H1 (cell line): ENCODE measurements around the gene VWF. TPM values are rescaled to one million over a fixed set of nuclear protein-coding genes. Genes with fewer than 3 reads are reported as not detected.

Source experiments
- CTCF ChIA-PET: fragments of 300-600 bp; sonication (Branson Sonifier 250); formaldehyde crosslinking; loops from one replicate; lab custom pipeline; 2021; ENCODE audit not compliant: partially characterized antibody; lab: Charles Lee
- POLR2A ChIA-PET: fragments of 300-600 bp; sonication (Branson Sonifier 250); formaldehyde crosslinking; loops from one replicate; lab custom pipeline; 2021; ENCODE audit warnings: inconsistent platforms; ENCODE audit not compliant: partially characterized antibody; lab: Charles Lee
- DNase-seq, 2 experiments: peaks; one replicate each; pipeline versions ENCODE4 v3.0.0 to v3.0.0-alpha.2; 2010 to 2022; ENCODE audit warnings: low spot score in 2 of 2, low read depth in 1 of 2, mixed read lengths in 1 of 2
- FAIRE-seq: peaks from 2 replicates; lab custom pipeline; 2011; peaks lifted over from hg19 to GRCh38; lab: Jason Lieb, UNC
- H2AFZ ChIP-seq: 2 replicates; pipeline ENCODE4 v1.8.1; 2012; ENCODE audit warnings: low read length, inconsistent platforms
- H2AK5ac ChIP-seq: 2 replicates; pipeline ENCODE4 v1.6.1; 2013; ENCODE audit warnings: low read depth, low read length
- H2BK120ac ChIP-seq: replicated peaks from 2 replicates; pipeline ENCODE3; 2013; ENCODE audit warnings: low read depth, low read length, inconsistent platforms
- H2BK12ac ChIP-seq: 2 replicates; pipeline ENCODE4 v1.6.1; 2013; ENCODE audit warnings: low read depth, low read length
- H2BK15ac ChIP-seq: 2 replicates; pipeline ENCODE4 v1.6.1; 2013; ENCODE audit warnings: low read length
- H2BK20ac ChIP-seq: 2 replicates; pipeline ENCODE4 v1.6.1; 2013; ENCODE audit warnings: low read length
- H2BK5ac ChIP-seq: 2 replicates; pipeline ENCODE4 v1.6.1; 2013; ENCODE audit warnings: low read depth, low read length
- H3K14ac ChIP-seq: 2 replicates; pipeline ENCODE4 v1.6.1; 2013; ENCODE audit warnings: inconsistent platforms; ENCODE audit not compliant: insufficient read length
- H3K18ac ChIP-seq: 2 replicates; pipeline ENCODE4 v1.6.1; 2013; ENCODE audit warnings: low read length; ENCODE audit errors: extremely low read depth
- H3K23ac ChIP-seq: 2 replicates; pipeline ENCODE4 v1.6.1; 2013; ENCODE audit warnings: inconsistent platforms; ENCODE audit not compliant: insufficient read length
- H3K23me2 ChIP-seq: 2 replicates; pipeline ENCODE4 v1.6.1; 2013; ENCODE audit warnings: low read depth, low read length
- H3K27ac ChIP-seq: 2 replicates; pipeline ENCODE4 v1.6.1; 2011; ENCODE audit warnings: low read depth, low read length, inconsistent platforms
- H3K27me3 ChIP-seq, 4 experiments: replicated peaks in 1 of 4; 1 replicate in 1 of 4; 2 replicates in 3 of 4; pipeline versions ENCODE4 v1.6.1 to v1.8.1; 2011 to 2013; ENCODE audit warnings: low read length in 3 of 4, mild to moderate bottlenecking in 3 of 4, inconsistent platforms in 2 of 4, mixed read lengths in 2 of 4, moderate library complexity in 1 of 4; ENCODE audit not compliant: control insufficient read depth in 3 of 4, insufficient read depth in 3 of 4; ENCODE audit errors: extremely low read depth in 1 of 4
- H3K36me3 ChIP-seq, 4 experiments: 2 replicates each; pipeline versions ENCODE4 v1.6.1 to v1.8.1; 2011 to 2013; ENCODE audit warnings: mild to moderate bottlenecking in 4 of 4, low read length in 3 of 4, moderate library complexity in 2 of 4, control low read depth in 1 of 4, inconsistent platforms in 1 of 4; ENCODE audit not compliant: insufficient read depth in 4 of 4, control insufficient read depth in 2 of 4
- H3K4ac ChIP-seq: replicated peaks from 2 replicates; pipeline ENCODE3; 2013; ENCODE audit warnings: low read length, low read depth, mixed read lengths, inconsistent platforms; ENCODE audit not compliant: insufficient read length
- H3K4me1 ChIP-seq, 4 experiments: replicated peaks in 1 of 4; 1 replicate in 1 of 4; 2 replicates in 3 of 4; pipeline versions ENCODE4 v1.6.1 to v1.8.1; 2011 to 2013; ENCODE audit warnings: low read length in 3 of 4, inconsistent platforms in 2 of 4, mixed read lengths in 1 of 4; ENCODE audit not compliant: insufficient read depth in 4 of 4, control insufficient read depth in 3 of 4
- H3K4me2 ChIP-seq, 2 experiments: 2 replicates each; pipeline versions ENCODE4 v1.6.1 to v1.8.1; 2011 to 2013; ENCODE audit warnings: low read depth in 2 of 2, low read length in 2 of 2, control low read depth in 1 of 2, inconsistent platforms in 1 of 2, mild to moderate bottlenecking in 1 of 2; ENCODE audit not compliant: insufficient read depth in 1 of 2
- H3K4me3 ChIP-seq, 4 experiments: fragments of 200-600, 300-600 bp in 1 of 4; sonication (generic), shearing (Covaris generic), sonication (Bioruptor Twin) in 1 of 4; 2 replicates each; pipeline versions ENCODE4 v1.5.1 to v1.8.1; 2011 to 2016; ENCODE audit warnings: low read length in 4 of 4, low read depth in 3 of 4, control low read depth in 2 of 4, inconsistent platforms in 2 of 4, mild to moderate bottlenecking in 2 of 4, mixed read lengths in 1 of 4, moderate library complexity in 1 of 4; ENCODE audit not compliant: insufficient read depth in 2 of 4; ENCODE audit errors: extremely low read depth in 1 of 4
- H3K56ac ChIP-seq: replicated peaks from 2 replicates; pipeline ENCODE3; 2013; ENCODE audit warnings: low read depth, mild to moderate bottlenecking, mixed read lengths, low read length, inconsistent platforms; ENCODE audit not compliant: insufficient read length
- H3K79me1 ChIP-seq: 2 replicates; pipeline ENCODE4 v1.6.1; 2013; ENCODE audit warnings: low read depth, low read length, control low read depth
- H3K79me2 ChIP-seq, 2 experiments: 2 replicates each; pipeline versions ENCODE4 v1.6.1 to v1.8.1; 2012 to 2013; ENCODE audit warnings: low read length in 2 of 2, mild to moderate bottlenecking in 2 of 2, inconsistent platforms in 1 of 2; ENCODE audit not compliant: insufficient read depth in 2 of 2, control insufficient read depth in 1 of 2
- H3K9ac ChIP-seq, 4 experiments: replicated peaks in 1 of 4; 1 replicate in 1 of 4; 2 replicates in 3 of 4; pipeline versions ENCODE4 v1.6.1 to v1.8.1; 2011 to 2013; ENCODE audit warnings: low read depth in 3 of 4, low read length in 3 of 4, control low read depth in 2 of 4, mild to moderate bottlenecking in 2 of 4, moderate library complexity in 2 of 4, inconsistent platforms in 1 of 4; ENCODE audit errors: extremely low read depth in 1 of 4
- H3K9me3 ChIP-seq, 2 experiments: 2 replicates each; pipeline versions ENCODE4 v1.6.1 to v1.8.1; 2012 to 2013; ENCODE audit warnings: mild to moderate bottlenecking in 2 of 2, moderate library complexity in 2 of 2, control low read depth in 1 of 2, inconsistent platforms in 1 of 2, low read depth in 1 of 2, low read length in 1 of 2, mixed read lengths in 1 of 2; ENCODE audit not compliant: insufficient read depth in 2 of 2
- H4K20me1 ChIP-seq, 2 experiments: replicated peaks in 1 of 2; 2 replicates each; pipeline versions ENCODE3 to v1.8.1; 2011 to 2013; ENCODE audit warnings: inconsistent platforms in 2 of 2, low read length in 2 of 2, mild to moderate bottlenecking in 1 of 2; ENCODE audit not compliant: insufficient read depth in 2 of 2, control insufficient read depth in 1 of 2
- H4K5ac ChIP-seq: 2 replicates; pipeline ENCODE4 v1.6.1; 2013; ENCODE audit warnings: low read length, low read depth, mixed read lengths, inconsistent platforms; ENCODE audit not compliant: insufficient read length
- H4K8ac ChIP-seq: 2 replicates; pipeline ENCODE4 v1.8.0; 2013; ENCODE audit warnings: mild to moderate bottlenecking, moderate library complexity, low read length, inconsistent platforms; ENCODE audit not compliant: insufficient read depth; ENCODE audit errors: extremely low read depth
- H4K91ac ChIP-seq: replicated peaks from 2 replicates; pipeline ENCODE3; 2013; ENCODE audit warnings: low read length, mixed read lengths, inconsistent platforms; ENCODE audit not compliant: insufficient read length
- ATF3 ChIP-seq: IDR thresholded peaks from 2 replicates; pipeline ENCODE4 v1.6.1; 2011; ENCODE audit warnings: low read depth, mild to moderate bottlenecking, low read length; ENCODE audit not compliant: insufficient read depth
- BACH1 ChIP-seq: IDR thresholded peaks from 2 replicates; pipeline ENCODE4 v1.6.1; 2012; ENCODE audit warnings: low read length, improper control_type of control experiment
- CREB1 ChIP-seq: IDR thresholded peaks from 2 replicates; pipeline ENCODE4 v1.6.1; 2012; ENCODE audit warnings: inconsistent platforms
- FOSL1 ChIP-seq: IDR thresholded peaks from 2 replicates; pipeline ENCODE4 v1.6.1; 2011; ENCODE audit warnings: mild to moderate bottlenecking, low read depth, low read length, moderate library complexity; ENCODE audit not compliant: insufficient read depth
- KDM1A ChIP-seq: fragments of 200-600, 300-600 bp; sonication (generic); IDR thresholded peaks from 2 replicates; pipeline ENCODE4 v1.7.1; 2016; ENCODE audit warnings: mild to moderate bottlenecking, low read length, borderline replicate concordance
- KDM4A ChIP-seq: IDR thresholded peaks from one replicate; pipeline ENCODE4 v1.7.1; 2012; ENCODE audit warnings: low read depth, mild to moderate bottlenecking, moderate library complexity, low read length, inconsistent platforms; ENCODE audit not compliant: severe bottlenecking
- MAFK ChIP-seq: IDR thresholded peaks from 2 replicates; pipeline ENCODE4 v1.6.1; 2012; ENCODE audit warnings: low read depth, mild to moderate bottlenecking, improper control_type of control experiment, low read length
- MAX ChIP-seq: IDR thresholded peaks from 2 replicates; pipeline ENCODE4 v1.6.1; 2012; ENCODE audit warnings: inconsistent platforms
- NANOG ChIP-seq: IDR thresholded peaks from 2 replicates; pipeline ENCODE4 v1.6.1; 2011; ENCODE audit warnings: low read length, low read depth, mild to moderate bottlenecking, inconsistent platforms; ENCODE audit not compliant: insufficient read depth, poor library complexity, severe bottlenecking
- RFX5 ChIP-seq: IDR thresholded peaks from 2 replicates; pipeline ENCODE4 v1.6.1; 2011; ENCODE audit warnings: low read depth, low read length, improper control_type of control experiment, borderline replicate concordance
- SAP30 ChIP-seq: fragments of 300-600 bp; sonication (generic); IDR thresholded peaks from 2 replicates; pipeline ENCODE4 v1.7.1; 2012; ENCODE audit warnings: low read length, moderate library complexity, mild to moderate bottlenecking, inconsistent platforms; ENCODE audit not compliant: insufficient read depth, insufficient replicate concordance
- SIX5 ChIP-seq: IDR thresholded peaks from 2 replicates; pipeline ENCODE4 v1.6.1; 2011; ENCODE audit warnings: mild to moderate bottlenecking, low read depth, low read length
- YY1 ChIP-seq: IDR thresholded peaks from 2 replicates; pipeline ENCODE4 v1.6.1; 2011; ENCODE audit warnings: low read depth, mild to moderate bottlenecking, low read length
- WGBS, 2 experiments: shearing (Covaris generic) in 1 of 2; methylation state at CpG; one replicate each; pipeline versions ENCODE4 v1.1.6 to v1.1.7; 2013 to 2015; ENCODE audit warnings: low lambda C conversion rate in 2 of 2, mixed read lengths in 2 of 2, inconsistent platforms in 1 of 2, low coverage in 1 of 2, missing lambda C conversion rate in 1 of 2; ENCODE audit not compliant: insufficient replicate concordance in 2 of 2, insufficient coverage in 1 of 2, insufficient read length in 1 of 2; ENCODE audit errors: extremely low coverage in 1 of 2, missing lambda C conversion rate in 1 of 2; 5-methylcytosine and 5-hydroxymethylcytosine counted together
- polyA plus RNA-seq, 7 experiments: library from polyadenylated mRNA; depleted of rRNA in 3 of 7; stranded (reverse) in 5 of 7; unstranded in 2 of 7; fragments of >200 nt in 5 of 7; fragments of 200-250 nt in 2 of 7; gene quantifications; 1 replicate in 5 of 7; 2 replicates in 1 of 7; 4 replicates in 1 of 7; pipeline versions ENCODE4 v1.2.1 to v1.2.3, GENCODE V29; 2011 to 2013; ENCODE audit warnings: missing spikeins in 2 of 7, mixed read lengths in 2 of 7
- total RNA-seq: library from RNA; stranded (reverse); fragmentation: NEBNext Ultra II Directional; extraction: Animal tissue kit (Norgen Biotek cat#: 25700); gene quantifications from 2 replicates; pipeline ENCODE4 v1.2.1, GENCODE V29; 2021

The VWF gene
- total and polyA plus RNA-seq, 2 of the 8 experiments (the other 6 are each of a cell fraction or from before 2014, with no cell fraction given) = 0.39 to 0.60 TPM

- no peak overlapping the region for H2BK5ac ChIP-seq
- FAIRE-seq = no peak
- CTCF ChIA-PET = interaction anchor here (1.0 to 1.9 kb wide), 2 partner anchors 13 to 21 kb away, joined by 3 to 5 read pairs; no protein-coding TSS in a partner anchor
Measured at GRCh38 chr12:5971194-5971850, 153.1 kb downstream of the VWF start.

More at GRCh38 chr12:5971194-5971850, 153.1 kb downstream of the VWF start:
- no peak overlapping the region for H4K91ac ChIP-seq
- H2BK20ac ChIP-seq = no peak overlapping the region
- WGBS, 2 experiments = 91% methylated on average over 10 of the region's 10 CpGs; no CpG with 5 or more reads in 1 of the 2 experiments
- H3K4ac ChIP-seq = no peak overlapping the region
- no peak overlapping the region for H2BK12ac ChIP-seq
- H2BK120ac ChIP-seq = no peak overlapping the region
- no peak overlapping the region for H3K56ac ChIP-seq
- H3K79me1 ChIP-seq = no peaks in the 10 kb centered on the region
- TF ChIP-seq RFX5 = no peak
- no peak for TF ChIP-seq YY1
- TF ChIP-seq SAP30 = no peak
- no peak for TF ChIP-seq SIX5
- no peak for TF ChIP-seq NANOG
- TF ChIP-seq ATF3 = no peak
- no peak for TF ChIP-seq KDM4A
- TF ChIP-seq FOSL1 = no peak
- TF ChIP-seq BACH1 = no peak
- no peak for TF ChIP-seq CREB1
- no peak for TF ChIP-seq MAFK
- no peak for TF ChIP-seq KDM1A
- no peak for TF ChIP-seq MAX
- no peaks in the 10 kb centered on the region for H3K9me3 ChIP-seq
- H3K14ac ChIP-seq = no peak overlapping the region
- H4K5ac ChIP-seq = no peak overlapping the region
- H3K23ac ChIP-seq = no peak overlapping the region
- no peaks in the 10 kb centered on the region for H3K4me1 ChIP-seq
- no peaks in the 10 kb centered on the region for H3K79me2 ChIP-seq
- no peak overlapping the region for H2AK5ac ChIP-seq
- POLR2A ChIA-PET = no interaction called here
- no peak overlapping the region for H3K4me3 ChIP-seq
- H3K27me3 ChIP-seq = no peaks in the 10 kb centered on the region; a peak in 1 of 7 replicates
- H2BK15ac ChIP-seq = no peak overlapping the region
- H3K18ac ChIP-seq = no peak overlapping the region
- no peak overlapping the region for H2AFZ ChIP-seq
- H3K9ac ChIP-seq = no peak overlapping the region; a peak in 1 of 7 replicates
- no peak overlapping the region for H4K8ac ChIP-seq
- no peak overlapping the region for H3K27ac ChIP-seq
- DNase-seq = no peak
- H4K20me1 ChIP-seq = no peaks in the 10 kb centered on the region
- no peaks in the 10 kb centered on the region for H3K36me3 ChIP-seq
- H3K23me2 ChIP-seq = no peaks in the 10 kb centered on the region
- H3K4me2 ChIP-seq = no peak overlapping the region
